GM12892 (cell line): ENCODE data around the gene DMXL2.

Source experiments
- POLR2A ChIP-seq: IDR thresholded peaks from 2 replicates; pipeline ENCODE4 v1.6.1; 2011; ENCODE audit warnings: low read depth, low read length, control low read depth
- POLR2AphosphoS5 ChIP-seq: IDR thresholded peaks from 2 replicates; pipeline ENCODE4 v1.6.1; 2011; ENCODE audit warnings: low read depth, low read length, control low read depth
- TAF1 ChIP-seq: IDR thresholded peaks from 2 replicates; pipeline ENCODE4 v1.6.1; 2011; ENCODE audit warnings: low read depth, mild to moderate bottlenecking, control low read depth, low read length, borderline replicate concordance

- TF ChIP-seq POLR2AphosphoS5 (no peak), TAF1 (no peak), POLR2A (no peak)
These were observed 221.4 kb downstream of the DMXL2 start for GRCh38 chr15:51401051-51401780.
